Esophagus mucosa (tissue), 1 donor: ENCODE results near the gene FAM90A1. TPM values are rescaled to one million over a fixed set of nuclear protein-coding genes. Genes with fewer than 3 reads are reported as not detected.
"Not testable (repeated sequence)": the region's sequence is repeated elsewhere in the genome, so short reads cannot be mapped to it uniquely, and the experiment has no call there.

Experiments used
- ATAC-seq: fragments of 200-7000 bp; cut with Tn5 transposase; one replicate; pipeline ENCODE4 v1.9.1; 2020
- total RNA-seq: library from RNA; stranded (reverse); gene quantifications from one replicate; pipeline ENCODE4 v1.2.4, GENCODE V29; 2023
- donor health status: DM: yes; HTN: yes; CAD: no.

Gene FAM90A1
- total RNA-seq, 1 donor from 2014 or later, result 0.16 TPM

- not testable (repeated sequence) for ATAC-seq
These were observed 6.0 kb upstream of the FAM90A1 start for GRCh38 chr12:8233300-8233855.

DNA sequence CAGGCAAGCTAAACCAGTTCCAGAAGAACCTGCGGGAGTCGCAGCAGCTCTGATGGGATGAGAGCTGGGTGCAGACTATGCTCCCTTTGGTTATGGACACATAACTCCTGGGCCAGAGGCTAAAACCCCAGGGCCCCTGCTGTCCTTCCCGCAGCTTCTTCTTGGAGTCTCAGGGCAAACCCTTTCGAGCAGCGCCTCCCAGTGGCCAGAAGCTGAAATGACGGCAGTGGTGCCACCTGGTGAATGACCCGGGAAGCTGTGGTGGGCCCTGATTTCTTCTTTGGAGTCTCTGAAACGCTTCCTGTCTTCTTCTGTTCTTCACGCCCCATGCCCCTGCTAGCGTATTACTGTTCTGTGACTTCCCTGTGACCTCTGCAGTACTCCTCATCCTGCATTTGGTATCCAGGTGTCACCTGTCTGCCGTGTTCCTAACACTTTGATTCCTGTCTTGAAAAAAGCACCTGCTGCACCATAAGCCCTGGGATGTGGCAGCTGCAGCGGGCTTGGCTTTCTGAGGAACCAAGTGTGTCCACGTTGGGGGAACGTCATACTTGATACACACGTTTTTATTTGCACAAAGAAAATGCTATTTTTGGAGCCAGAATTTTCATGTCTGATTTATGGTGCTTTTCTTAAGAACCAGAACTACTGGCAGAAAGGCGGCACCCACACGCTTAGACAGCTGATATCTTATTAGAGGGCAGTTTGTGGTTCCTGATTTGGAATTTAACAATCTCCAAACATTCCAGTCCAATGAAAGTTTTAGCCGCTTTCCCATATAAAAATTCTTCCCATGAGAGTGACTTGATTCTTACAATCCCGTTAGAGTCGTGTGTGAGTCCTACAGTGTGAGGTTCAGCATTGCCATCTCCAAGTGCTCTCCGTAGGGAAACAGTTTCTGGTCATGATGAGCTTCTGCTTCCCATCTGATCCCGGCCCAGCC lies 4.5 kb upstream of the FAM90A1 start:
- ATAC-seq, result not testable (repeated sequence)

GRCh38 chr12:8231049-8231448 lies 3.6 kb upstream of the FAM90A1 start:
- ATAC-seq, result not testable (repeated sequence)

- not testable (repeated sequence) for ATAC-seq
These were observed 2.1 kb upstream of the FAM90A1 start for GRCh38 chr12:8229486-8229885.

DNA sequence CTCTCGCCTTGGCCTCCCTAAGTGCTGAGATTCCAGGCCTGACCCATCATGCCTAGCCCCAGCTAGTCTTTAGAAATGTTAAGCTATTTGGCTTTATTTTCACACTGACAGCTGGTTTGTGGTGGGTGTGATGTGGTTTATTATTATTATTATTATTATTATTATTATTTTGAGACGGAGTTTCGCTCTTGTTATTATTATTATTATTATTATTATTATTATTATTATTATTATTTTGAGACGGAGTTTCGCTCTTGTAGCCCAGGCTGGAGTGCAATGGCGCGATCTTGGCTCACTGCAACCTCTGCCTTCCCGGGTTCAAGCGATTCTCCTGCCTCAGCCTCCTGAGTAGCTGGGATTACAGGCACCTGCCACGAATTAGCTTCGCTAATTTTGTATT lies 1.2 kb upstream of the FAM90A1 start:
- ATAC-seq, result not testable (repeated sequence)

DNA sequence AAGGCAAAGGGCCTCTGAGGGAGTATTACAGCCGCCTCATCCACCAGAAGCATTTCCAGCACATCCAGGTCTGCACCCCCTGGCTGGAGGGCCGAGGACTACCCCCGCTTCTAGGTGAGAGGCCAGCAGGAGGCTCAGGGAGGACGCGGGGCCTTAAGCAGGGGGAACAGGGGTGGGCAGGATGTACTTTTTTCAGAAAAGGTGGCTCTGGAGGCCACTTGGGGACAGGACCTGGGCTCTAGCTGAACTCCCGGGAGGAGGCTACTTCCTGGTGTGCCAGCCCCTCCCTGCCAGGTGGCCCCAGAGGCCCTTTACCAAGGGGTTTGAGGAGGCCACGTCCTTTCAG lies 287 bp upstream of the FAM90A1 start:
- ATAC-seq, result not testable (repeated sequence)

- no peak for ATAC-seq
These were observed 1.1 kb downstream of the FAM90A1 start for GRCh38 chr12:8226355-8226754.

DNA sequence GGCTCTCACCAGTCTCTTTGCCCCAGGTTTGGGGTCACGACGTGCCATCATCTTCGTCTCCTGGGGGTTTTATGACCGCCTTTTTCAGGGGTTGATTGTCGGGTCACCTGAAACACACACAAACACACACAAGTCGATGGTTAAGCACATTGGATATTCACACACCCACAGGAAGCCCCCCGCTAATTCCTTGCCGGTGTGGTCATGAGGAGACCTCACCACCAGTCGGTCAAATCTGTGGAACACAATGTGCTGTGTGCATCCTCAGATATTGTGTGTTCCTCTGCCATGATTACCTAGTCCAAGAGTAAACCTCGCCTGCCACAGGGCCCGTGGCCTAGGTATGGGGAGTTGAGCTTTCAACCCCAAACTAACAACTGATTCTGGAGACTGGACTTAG lies 2.6 kb downstream of the FAM90A1 start:
- not testable (repeated sequence) for ATAC-seq

DNA sequence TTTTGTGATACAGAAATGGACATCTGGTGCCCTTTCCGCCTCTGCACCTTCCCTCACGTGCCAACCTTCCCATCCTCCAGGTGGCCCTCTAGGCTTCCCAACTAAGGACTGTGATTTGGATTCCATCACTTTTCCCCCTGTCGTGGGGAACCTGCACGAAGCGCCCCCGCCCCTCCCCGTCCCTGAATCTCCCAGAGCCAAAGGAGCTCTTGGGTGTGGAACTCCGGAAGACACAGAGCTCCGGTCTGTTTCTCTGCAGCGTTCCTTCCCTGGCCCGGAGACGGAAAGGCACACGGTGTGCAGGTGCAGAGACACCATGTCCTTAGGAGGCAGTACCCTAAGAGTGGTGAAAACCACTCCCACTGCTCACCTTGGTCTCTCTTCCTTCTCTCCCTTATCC lies 3.8 kb downstream of the FAM90A1 start:
- ATAC-seq, result not testable (repeated sequence)

GRCh38 chr12:8222303-8222702 lies 5.1 kb downstream of the FAM90A1 start:
- ATAC-seq, result not testable (repeated sequence)

DNA sequence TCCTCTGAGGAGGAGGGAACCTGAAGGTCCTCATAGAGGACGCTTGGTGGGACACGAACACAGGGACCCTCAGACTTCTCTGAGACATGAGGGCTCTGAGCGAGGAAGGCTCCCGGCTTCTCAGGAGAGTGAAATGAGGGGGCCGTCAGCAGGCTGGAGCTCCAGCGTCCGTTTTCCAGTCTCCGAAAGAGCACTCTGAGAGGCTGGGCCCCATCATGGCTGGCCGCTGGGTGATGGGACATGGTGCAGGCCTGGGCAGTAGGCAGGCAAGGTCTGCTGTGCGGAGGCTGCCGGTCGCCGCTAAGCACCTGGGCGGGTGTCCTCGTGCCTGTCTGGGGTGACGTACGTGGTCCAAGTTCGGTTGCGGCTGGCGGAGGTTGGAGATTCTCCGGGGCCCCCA lies 5.6 kb downstream of the FAM90A1 start:
- not testable (repeated sequence) for ATAC-seq

DNA sequence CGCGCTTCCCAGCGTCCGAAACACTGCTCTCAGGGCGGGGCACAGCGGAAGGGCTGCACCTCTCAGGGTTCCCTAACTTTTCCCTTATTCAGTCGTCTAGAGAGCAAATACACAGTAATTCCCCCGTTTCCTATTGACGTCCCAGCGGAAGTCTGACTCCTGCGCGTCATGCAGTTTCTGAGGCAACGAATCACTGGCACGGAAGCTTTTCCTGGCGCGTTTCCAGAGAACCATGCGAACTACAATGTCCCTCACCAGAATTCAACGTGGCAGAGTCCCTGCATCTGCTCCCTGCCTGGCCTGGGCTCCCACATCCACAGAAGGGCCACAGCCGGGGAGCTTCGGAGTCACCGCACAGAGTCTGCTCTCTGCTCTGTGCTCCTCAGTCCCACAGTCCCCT lies 6.0 kb downstream of the FAM90A1 start:
- not testable (repeated sequence) for ATAC-seq

DNA sequence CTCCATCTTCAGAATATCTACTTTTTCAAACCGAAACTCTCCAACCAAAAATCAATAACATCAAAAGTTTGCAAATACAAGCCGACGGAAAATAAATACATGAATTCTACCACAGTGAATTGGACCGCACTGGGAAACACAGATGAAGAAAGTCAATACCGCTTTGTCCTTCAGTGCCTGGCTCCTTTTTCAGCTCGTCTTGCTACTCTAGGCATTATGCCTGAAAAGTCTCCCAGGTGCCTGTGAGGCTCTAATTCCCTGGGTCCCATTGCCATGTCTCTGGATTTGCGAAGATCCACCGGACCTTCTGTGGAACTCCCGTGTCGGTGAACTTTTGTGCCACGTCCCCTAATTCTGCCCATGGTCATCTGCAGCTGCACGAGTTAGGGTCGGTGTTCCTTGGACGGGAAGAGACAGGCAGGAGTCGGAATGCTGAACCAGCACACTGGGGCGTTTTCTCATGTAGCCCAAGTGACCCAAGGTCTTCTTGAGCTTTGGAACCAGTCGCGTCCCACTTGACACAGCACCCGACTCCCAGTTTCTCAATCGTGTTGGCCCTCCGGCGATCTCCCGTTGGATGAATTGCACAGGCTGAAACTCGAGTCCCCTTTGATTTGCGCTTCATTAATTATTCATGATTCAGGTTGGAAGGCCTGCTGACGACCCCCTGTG lies 8.6 kb downstream of the FAM90A1 start:
- ATAC-seq, result not testable (repeated sequence)

- not testable (repeated sequence) for ATAC-seq
These were observed 29.6 kb downstream of the FAM90A1 start for GRCh38 chr12:8197685-8198308.

- not testable (repeated sequence) for ATAC-seq
These were observed 39.3 kb downstream of the FAM90A1 start for GRCh38 chr12:8188088-8188487.

DNA sequence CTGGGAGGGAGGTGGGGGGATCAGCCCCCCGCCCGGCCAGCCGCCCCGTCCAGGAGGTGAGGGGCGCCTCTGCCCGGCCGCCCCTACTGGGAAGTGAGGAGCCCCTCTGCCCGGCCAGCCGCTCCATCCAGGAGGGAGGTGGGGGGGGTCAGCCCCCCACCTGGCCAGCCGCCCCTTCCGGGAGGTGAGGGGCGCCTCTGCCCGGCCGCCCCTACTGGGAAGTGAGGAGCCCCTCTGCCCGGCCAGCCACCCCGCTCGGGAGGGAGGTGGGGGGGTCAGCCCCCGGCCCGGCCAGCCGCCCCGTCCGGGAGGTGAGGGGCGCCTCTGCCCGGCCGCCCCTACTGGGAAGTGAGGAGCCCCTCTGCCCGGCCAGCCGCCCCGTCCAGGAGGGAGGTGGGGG lies 43.2 kb downstream of the FAM90A1 start:
- not testable (repeated sequence) for ATAC-seq

- not testable (repeated sequence) for ATAC-seq
These were observed 44.1 kb downstream of the FAM90A1 start for GRCh38 chr12:8183346-8183745.

- not testable (repeated sequence) for ATAC-seq
These were observed 44.5 kb downstream of the FAM90A1 start for GRCh38 chr12:8182923-8183322.

GRCh38 chr12:8181271-8181670 lies 46.1 kb downstream of the FAM90A1 start:
- not testable (repeated sequence) for ATAC-seq

- not testable (repeated sequence) for ATAC-seq
These were observed 47.3 kb downstream of the FAM90A1 start for GRCh38 chr12:8179989-8180585.

DNA sequence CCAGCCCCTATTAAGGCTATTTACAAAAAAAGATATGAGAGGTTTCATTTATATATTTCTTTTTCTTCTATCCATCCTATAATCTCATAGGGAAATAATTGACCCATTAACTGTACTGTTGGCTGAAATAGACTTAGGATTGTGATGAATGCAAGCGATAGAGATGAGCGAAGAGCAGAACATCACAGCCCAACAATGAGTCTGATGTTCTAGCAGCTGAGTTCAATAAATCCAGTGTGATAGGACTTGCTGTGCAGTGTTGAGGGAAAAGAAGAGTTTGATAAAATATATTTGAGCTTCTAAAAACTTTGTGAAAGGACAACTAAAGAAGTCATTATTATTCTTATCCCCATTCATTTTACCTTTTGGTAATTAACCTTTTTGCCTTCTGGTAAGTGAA lies 54.5 kb downstream of the FAM90A1 start:
- ATAC-seq, result not testable (repeated sequence)
